Measurements from ENCODE around the gene SLC29A1. TPM values are rescaled to one million over a fixed set of nuclear protein-coding genes. Genes with fewer than 3 reads are reported as not detected.

SLC29A1 gene
- total and polyA plus RNA-seq, 2 donors (not counting 3 experiments of a cell fraction or from before 2014, with no cell fraction given), result 202 to 539 TPM

DNA sequence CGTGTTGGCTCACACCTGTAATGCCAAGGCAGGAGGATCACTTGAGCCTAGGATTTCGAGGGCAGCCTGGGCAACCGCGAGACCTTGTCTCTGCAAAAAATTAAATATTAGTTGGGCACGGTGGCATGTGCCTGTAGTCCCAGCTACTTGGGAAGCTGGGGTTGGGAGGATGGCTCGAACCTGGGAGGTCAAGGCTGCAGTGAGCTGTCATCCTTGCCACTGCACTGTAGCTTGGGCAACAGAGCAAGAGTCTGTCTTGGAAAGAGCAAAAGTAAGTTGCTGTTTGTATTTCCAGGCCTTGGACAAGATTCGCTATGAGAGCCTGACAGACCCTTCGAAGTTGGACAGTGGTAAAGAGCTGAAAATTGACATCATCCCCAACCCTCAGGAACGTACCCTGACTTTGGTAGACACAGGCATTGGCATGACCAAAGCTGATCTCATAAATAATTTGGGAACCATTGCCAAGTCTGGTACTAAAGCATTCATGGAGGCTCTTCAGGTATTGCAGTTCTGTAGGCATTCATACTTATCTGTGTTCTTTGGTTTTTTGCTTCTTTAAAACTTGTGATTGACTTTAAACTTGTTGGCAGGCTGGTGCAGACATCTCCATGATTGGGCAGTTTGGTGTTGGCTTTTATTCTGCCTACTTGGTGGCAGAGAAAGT lies 25.8 kb downstream of the SLC29A1 start:
- no peaks in the 10 kb centered on the region for H3K9me3 ChIP-seq (replicated peaks; ENCODE audit: control insufficient read depth, insufficient read depth, low read length)
- H3K27ac ChIP-seq (ENCODE audit: insufficient read depth, low read depth, low read length), result no peak overlapping the region
- intact Hi-C loops (cut with micrococcal nuclease) (no loop called here), dilution Hi-C loops (cut with MboI; ENCODE audit: extremely low pct_ligation_motif_present, low sequenced_read_pairs) (no loop called here)
- no peaks in the 10 kb centered on the region for H3K9me1 ChIP-seq (replicated peaks; ENCODE audit: control insufficient read depth, extremely low read depth, insufficient read depth, low read length)
- H3K9ac ChIP-seq (replicated peaks; ENCODE audit: extremely low read depth, insufficient read depth, low read length), result peak overlapping the region; percentile 93
- FAIRE-seq, result no peak
- H3K27me3 ChIP-seq (ENCODE audit: control insufficient read depth in 2 of 2, insufficient read depth in 2 of 2, low read length in 2 of 2), result no peaks in the 10 kb centered on the region
- TF ChIP-seq, protein P1, sequence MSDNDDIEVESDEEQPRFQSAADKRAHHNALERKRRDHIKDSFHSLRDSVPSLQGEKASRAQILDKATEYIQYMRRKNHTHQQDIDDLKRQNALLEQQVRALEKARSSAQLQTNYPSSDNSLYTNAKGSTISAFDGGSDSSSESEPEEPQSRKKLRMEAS (IDR thresholded peaks at IDR 0.05; ENCODE audit: insufficient read depth, insufficient read length), result no peak
- no peak for TF ChIP-seq POLR2A (IDR thresholded peaks at IDR 0.05; ENCODE audit: low read depth, low read length)
- no peak for TF ChIP-seq GATA2 (IDR thresholded peaks at IDR 0.05; ENCODE audit: insufficient read depth, insufficient read length, low read depth, low read length)
- TF ChIP-seq MYC (IDR thresholded peaks at IDR 0.05; ENCODE audit: low read depth, low read length), result no peak
- no peak for TF ChIP-seq EZH2 (IDR thresholded peaks at IDR 0.05; ENCODE audit: borderline replicate concordance, low read depth, low read length, severe bottlenecking)
- TF ChIP-seq FOS (IDR thresholded peaks at IDR 0.05; ENCODE audit: borderline replicate concordance, insufficient read depth, low read length), result no peak
- TF ChIP-seq, protein P2, sequence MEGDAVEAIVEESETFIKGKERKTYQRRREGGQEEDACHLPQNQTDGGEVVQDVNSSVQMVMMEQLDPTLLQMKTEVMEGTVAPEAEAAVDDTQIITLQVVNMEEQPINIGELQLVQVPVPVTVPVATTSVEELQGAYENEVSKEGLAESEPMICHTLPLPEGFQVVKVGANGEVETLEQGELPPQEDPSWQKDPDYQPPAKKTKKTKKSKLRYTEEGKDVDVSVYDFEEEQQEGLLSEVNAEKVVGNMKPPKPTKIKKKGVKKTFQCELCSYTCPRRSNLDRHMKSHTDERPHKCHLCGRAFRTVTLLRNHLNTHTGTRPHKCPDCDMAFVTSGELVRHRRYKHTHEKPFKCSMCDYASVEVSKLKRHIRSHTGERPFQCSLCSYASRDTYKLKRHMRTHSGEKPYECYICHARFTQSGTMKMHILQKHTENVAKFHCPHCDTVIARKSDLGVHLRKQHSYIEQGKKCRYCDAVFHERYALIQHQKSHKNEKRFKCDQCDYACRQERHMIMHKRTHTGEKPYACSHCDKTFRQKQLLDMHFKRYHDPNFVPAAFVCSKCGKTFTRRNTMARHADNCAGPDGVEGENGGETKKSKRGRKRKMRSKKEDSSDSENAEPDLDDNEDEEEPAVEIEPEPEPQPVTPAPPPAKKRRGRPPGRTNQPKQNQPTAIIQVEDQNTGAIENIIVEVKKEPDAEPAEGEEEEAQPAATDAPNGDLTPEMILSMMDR (IDR thresholded peaks at IDR 0.05; ENCODE audit: extremely low read depth in 1 of 2, insufficient read depth in 1 of 2, low read depth in 1 of 2, low read length in 2 of 2), result no peak
- peaks cover 9% of the 10 kb centered on the region for H4K20me1 ChIP-seq (replicated peaks; ENCODE audit: control insufficient read depth, extremely low read depth, insufficient read depth, low read length)
- H3K4me1 ChIP-seq (ENCODE audit: control insufficient read depth, extremely low read depth, insufficient read depth, low read length), result peaks cover 26% of the 10 kb centered on the region
- DNase-seq (ENCODE audit: low read depth, low spot score), result no peak
- H3K4me2 ChIP-seq (ENCODE audit: insufficient read depth, low read length), result peak overlapping the region; percentile 96
- BruUV-seq (replicated peaks), result no TSS peak
- H2AFZ ChIP-seq (ENCODE audit: low read depth, low read length), result no peak overlapping the region
- H3K79me2 ChIP-seq (ENCODE audit: control insufficient read depth, insufficient read depth, low read length), result peaks cover 63% of the 10 kb centered on the region
- peak overlapping the region in 2 of 3 experiments; percentile 5 to 85 for H3K4me3 ChIP-seq (replicated peaks in 1 of 3; ENCODE audit: insufficient read depth in 1 of 3, low read depth in 1 of 3, low read length in 3 of 3)
- peaks cover 38 to 40% of the 10 kb centered on the region in 2 experiments for H3K36me3 ChIP-seq (ENCODE audit: control insufficient read depth in 2 of 2, extremely low read depth in 1 of 2, insufficient read depth in 2 of 2, low read length in 2 of 2)
- CTCF ChIA-PET, result no interaction called here
- POLR2A ChIA-PET, result interaction anchor here (0.5 kb wide), 1 partner anchor 122 kb away, joined by 3 read pairs; the partner anchor contains the start of genes MRPL14 and TMEM63B
